Nephron (organoid): Measurements from ENCODE around the gene OXER1.

Experiments
- H3K27ac Mint-ChIP-seq, 3 experiments: 2 replicates each; pipeline ENCODE4 v1.8.0; 2020; ENCODE audit warnings: mixed read lengths in 3 of 3, mild to moderate bottlenecking in 2 of 3, moderate library complexity in 1 of 3
- H3K27me3 Mint-ChIP-seq: 2 replicates; pipeline ENCODE4 v1.8.0; 2021; ENCODE audit warnings: low read depth, mild to moderate bottlenecking, moderate library complexity, mixed read lengths
- H3K36me3 Mint-ChIP-seq: 2 replicates; pipeline ENCODE4 v1.8.0; 2020; ENCODE audit warnings: low read depth, mixed read lengths
- H3K4me1 Mint-ChIP-seq: 2 replicates; pipeline ENCODE4 v1.8.0; 2020; ENCODE audit warnings: mixed read lengths
- H3K4me3 Mint-ChIP-seq, 3 experiments: 2 replicates each; pipeline ENCODE4 v1.8.0; 2020; ENCODE audit warnings: mild to moderate bottlenecking in 3 of 3, mixed read lengths in 3 of 3, moderate library complexity in 2 of 3
- H3K9me3 Mint-ChIP-seq: 2 replicates; pipeline ENCODE4 v1.8.0; 2020; ENCODE audit warnings: mixed read lengths
- TF ChIP-seq, protein P1 (sequence below), 3 experiments: fragments of 200-600 bp; sonication (generic); IDR thresholded peaks; one replicate each; pipeline ENCODE4 v1.5.0; 2021; ENCODE audit warnings: antibody characterized with exemption in 3 of 3; ENCODE audit not compliant: unreplicated experiment in 3 of 3

Gene OXER1

DNA sequence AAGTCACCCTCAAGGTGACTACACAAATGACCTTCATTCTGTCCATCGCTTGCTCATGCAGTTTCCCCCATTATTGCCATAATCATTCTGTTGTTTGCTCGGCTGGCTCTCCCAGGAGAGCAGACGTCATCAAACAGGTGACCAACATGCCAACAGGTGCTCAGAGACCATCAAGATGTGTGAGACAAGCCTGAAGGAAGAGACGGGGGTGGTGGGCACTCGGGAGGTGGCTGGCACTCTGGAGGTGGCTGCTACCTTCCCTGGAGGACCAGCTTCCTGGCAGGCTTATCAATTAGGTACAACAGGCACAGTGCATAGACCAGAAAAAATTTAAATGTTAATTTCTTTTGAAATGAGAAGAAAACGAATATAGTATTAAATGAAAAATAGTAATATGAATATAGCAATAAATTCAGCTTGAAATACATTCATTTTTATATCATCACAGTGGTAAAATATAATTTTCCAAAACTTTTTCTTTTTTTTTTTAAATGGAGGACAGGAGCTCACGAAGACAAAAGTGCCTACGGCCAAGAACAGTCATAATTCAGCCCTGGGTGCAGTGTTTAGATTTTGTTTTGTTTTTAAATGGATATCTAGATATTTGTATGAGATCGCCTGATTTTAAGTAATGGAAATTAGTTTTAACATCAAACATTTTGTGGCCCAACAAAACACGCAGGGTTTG, 45.3 kb upstream of the OXER1 start:
- Mint-ChIP-seq H3K27me3 (no peaks in the 10 kb centered on the region), H3K9me3 (peaks cover 8% of the 10 kb centered on the region), H3K4me1 (peaks cover 38% of the 10 kb centered on the region), H3K36me3 (peaks cover 3% of the 10 kb centered on the region), H3K4me3 (peak overlapping the region; percentile 74 to 89 (median 82)), H3K27ac (peak overlapping the region; percentile 91 to 94 (median 93))
- TF ChIP-seq, protein P1, sequence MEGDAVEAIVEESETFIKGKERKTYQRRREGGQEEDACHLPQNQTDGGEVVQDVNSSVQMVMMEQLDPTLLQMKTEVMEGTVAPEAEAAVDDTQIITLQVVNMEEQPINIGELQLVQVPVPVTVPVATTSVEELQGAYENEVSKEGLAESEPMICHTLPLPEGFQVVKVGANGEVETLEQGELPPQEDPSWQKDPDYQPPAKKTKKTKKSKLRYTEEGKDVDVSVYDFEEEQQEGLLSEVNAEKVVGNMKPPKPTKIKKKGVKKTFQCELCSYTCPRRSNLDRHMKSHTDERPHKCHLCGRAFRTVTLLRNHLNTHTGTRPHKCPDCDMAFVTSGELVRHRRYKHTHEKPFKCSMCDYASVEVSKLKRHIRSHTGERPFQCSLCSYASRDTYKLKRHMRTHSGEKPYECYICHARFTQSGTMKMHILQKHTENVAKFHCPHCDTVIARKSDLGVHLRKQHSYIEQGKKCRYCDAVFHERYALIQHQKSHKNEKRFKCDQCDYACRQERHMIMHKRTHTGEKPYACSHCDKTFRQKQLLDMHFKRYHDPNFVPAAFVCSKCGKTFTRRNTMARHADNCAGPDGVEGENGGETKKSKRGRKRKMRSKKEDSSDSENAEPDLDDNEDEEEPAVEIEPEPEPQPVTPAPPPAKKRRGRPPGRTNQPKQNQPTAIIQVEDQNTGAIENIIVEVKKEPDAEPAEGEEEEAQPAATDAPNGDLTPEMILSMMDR (IDR thresholded peaks at IDR 0.05; ENCODE audit: unreplicated experiment in 3 of 3) = no peak

DNA sequence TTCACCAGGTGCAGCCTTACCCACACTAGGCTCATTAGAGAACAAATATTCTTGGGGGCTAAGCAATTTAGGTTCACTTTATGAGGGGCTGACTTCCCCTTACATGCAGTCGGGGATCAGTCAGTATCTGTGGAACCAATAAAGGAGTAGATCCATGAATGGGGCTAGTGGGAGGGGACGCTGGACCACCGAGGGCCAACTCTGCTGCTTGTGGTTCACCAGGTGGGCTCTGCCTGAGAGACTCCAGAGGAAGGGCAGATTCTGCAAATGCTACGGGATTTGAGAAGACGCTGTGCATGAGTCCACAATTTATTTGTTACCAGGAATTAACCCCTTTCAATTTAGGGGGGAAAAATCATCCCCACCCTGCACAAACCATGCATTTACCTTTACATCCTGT, 44.4 kb upstream of the OXER1 start:
- Mint-ChIP-seq H3K27ac (peak overlapping the region; percentile 80 to 94 (median 91)), H3K36me3 (peaks cover under 1% of the 10 kb centered on the region), H3K9me3 (peaks cover 2% of the 10 kb centered on the region), H3K4me3 (peak overlapping the region; percentile 63 to 82 (median 75)), H3K4me1 (peaks cover 38% of the 10 kb centered on the region), H3K27me3 (no peaks in the 10 kb centered on the region)
- TF ChIP-seq, protein P1 (IDR thresholded peaks at IDR 0.05; ENCODE audit: unreplicated experiment in 3 of 3) = no peak

DNA sequence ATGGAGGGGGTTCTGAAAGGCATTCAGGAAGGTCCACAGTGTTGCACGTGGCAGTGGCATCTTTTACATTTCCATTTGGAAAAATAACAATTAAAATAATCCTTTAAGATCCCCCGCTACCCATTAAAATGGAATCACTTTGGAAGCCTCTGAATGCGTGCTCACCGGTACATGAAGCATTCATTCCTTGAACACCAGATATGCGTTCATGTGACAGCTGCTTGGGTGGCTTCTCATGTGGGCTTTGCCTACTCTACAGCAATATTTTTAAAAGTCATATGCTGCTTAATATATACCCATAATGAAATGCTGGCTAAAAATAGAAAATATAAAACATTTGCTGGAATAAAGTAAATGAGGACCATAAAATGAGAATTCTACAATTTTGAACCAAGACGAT, 42.9 kb upstream of the OXER1 start:
- Mint-ChIP-seq H3K4me1 (peaks cover 34% of the 10 kb centered on the region), H3K36me3 (peaks cover 4% of the 10 kb centered on the region), H3K4me3 (no peak overlapping the region), H3K27ac (peak overlapping the region in 1 of 3 experiments; percentile 23), H3K27me3 (no peaks in the 10 kb centered on the region), H3K9me3 (no peaks in the 10 kb centered on the region)
- TF ChIP-seq, protein P1 (IDR thresholded peaks at IDR 0.05; ENCODE audit: unreplicated experiment in 3 of 3) = no peak

DNA sequence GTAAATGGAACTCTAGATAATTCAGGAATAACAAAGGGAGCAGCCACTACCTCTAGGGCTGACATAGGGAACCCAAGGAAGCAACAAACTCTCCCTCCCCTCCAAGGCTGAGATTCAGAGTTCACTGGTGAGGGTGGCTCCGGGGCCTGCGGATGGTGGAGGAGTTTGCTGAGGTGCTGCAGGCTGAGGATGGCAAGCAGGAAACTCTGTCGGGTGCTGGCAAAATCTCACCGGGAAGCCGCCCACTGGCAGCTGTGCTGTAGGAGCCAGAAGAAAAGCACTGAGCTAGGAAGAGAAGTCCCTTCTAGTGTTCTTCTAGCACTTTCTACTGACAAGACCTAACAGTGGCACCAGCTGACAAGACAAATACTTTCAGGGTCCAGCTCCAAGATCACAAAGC, 41.0 kb upstream of the OXER1 start:
- Mint-ChIP-seq H3K27me3 (no peaks in the 10 kb centered on the region), H3K27ac (peak overlapping the region in 1 of 3 experiments; percentile 29), H3K4me1 (peaks cover 44% of the 10 kb centered on the region), H3K36me3 (peaks cover 9% of the 10 kb centered on the region), H3K9me3 (peaks cover 3% of the 10 kb centered on the region), H3K4me3 (no peak overlapping the region)
- TF ChIP-seq, protein P1 (IDR thresholded peaks at IDR 0.05; ENCODE audit: unreplicated experiment in 3 of 3) = no peak

DNA sequence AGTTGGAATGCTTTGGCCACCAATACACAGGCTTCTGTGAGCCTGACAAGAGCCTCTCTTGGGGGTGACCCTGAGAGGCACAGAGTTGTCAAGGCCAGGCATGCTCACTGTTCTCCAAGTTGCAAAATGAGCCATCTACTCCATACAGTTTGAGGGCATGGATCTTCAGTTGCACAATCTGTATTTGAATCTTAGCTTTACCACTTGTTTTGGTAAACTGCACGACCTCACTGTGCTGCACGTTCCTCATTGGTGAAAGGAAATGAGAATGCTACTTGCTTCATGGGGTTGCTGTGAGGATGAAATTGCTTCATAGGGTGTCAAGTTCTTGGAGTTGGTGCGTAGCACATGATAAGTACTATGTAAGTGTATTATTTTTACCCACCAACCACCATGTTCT, 40.4 kb upstream of the OXER1 start:
- TF ChIP-seq, protein P1 (IDR thresholded peaks at IDR 0.05; ENCODE audit: unreplicated experiment in 3 of 3) = no peak
- Mint-ChIP-seq H3K4me1 (peaks cover 44% of the 10 kb centered on the region), H3K36me3 (peaks cover 9% of the 10 kb centered on the region), H3K27ac (no peak overlapping the region), H3K27me3 (no peaks in the 10 kb centered on the region), H3K4me3 (no peak overlapping the region), H3K9me3 (peaks cover 3% of the 10 kb centered on the region)

DNA sequence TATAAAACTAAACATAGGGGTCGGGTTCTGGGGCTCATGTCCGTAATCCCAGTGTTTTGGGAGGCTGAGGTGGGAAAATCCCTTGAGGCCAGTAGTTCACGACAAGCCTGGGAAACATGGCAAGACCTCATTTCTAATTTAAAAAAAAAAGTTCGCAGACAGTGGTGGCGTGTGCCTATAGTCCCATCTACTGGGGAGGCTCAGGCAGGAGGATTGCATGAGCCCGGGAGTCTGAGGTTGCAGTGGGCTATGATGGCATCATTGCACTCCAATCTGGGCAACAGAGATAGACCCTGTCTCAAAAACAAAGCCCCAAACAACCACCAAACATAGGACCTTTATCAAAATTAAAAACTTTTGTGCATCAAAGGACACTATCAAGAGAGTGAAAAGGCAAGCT, 38.2 kb upstream of the OXER1 start:
- Mint-ChIP-seq H3K9me3 (peaks cover 3% of the 10 kb centered on the region), H3K27ac (peak overlapping the region in 1 of 3 experiments; percentile 79), H3K36me3 (peaks cover 13% of the 10 kb centered on the region), H3K27me3 (no peaks in the 10 kb centered on the region), H3K4me3 (no peak overlapping the region), H3K4me1 (peaks cover 32% of the 10 kb centered on the region)
- TF ChIP-seq, protein P1 (IDR thresholded peaks at IDR 0.05; ENCODE audit: unreplicated experiment in 3 of 3) = no peak
